22Rv1 (cell line): ENCODE data around the gene STN1.

ENCODE experiments used
- ZFX ChIP-seq: fragments of 450-650 bp; IDR thresholded peaks from 2 replicates; pipeline ENCODE4 v1.6.1; 2017; ENCODE audit warnings: antibody characterized with exemption, borderline replicate concordance
- TF ChIP-seq, protein P1 (sequence below): fragments of 450-650 bp; IDR thresholded peaks from 2 replicates; pipeline ENCODE4 v1.5.1; 2017; ENCODE audit warnings: mild to moderate bottlenecking

DNA sequence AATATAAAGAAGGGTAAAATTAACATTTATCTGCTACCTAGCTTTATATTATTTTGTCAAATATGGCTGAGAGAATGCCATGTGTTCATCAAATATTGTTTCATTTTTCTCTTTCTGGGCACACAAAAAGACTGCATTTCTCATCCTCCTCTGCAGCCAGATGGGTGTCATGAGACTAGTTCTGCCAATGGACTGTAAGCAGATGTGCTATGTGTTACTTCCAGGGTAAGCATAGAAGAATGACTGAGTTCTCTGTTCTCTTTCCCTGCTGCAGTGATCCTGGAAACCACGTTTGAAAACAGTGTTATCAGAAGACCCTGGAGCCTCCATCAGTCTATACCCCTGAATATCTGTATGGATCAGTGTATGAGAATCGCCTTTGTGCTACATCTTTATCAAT lies 24.9 kb upstream of the STN1 start:
- TF ChIP-seq, protein P1, sequence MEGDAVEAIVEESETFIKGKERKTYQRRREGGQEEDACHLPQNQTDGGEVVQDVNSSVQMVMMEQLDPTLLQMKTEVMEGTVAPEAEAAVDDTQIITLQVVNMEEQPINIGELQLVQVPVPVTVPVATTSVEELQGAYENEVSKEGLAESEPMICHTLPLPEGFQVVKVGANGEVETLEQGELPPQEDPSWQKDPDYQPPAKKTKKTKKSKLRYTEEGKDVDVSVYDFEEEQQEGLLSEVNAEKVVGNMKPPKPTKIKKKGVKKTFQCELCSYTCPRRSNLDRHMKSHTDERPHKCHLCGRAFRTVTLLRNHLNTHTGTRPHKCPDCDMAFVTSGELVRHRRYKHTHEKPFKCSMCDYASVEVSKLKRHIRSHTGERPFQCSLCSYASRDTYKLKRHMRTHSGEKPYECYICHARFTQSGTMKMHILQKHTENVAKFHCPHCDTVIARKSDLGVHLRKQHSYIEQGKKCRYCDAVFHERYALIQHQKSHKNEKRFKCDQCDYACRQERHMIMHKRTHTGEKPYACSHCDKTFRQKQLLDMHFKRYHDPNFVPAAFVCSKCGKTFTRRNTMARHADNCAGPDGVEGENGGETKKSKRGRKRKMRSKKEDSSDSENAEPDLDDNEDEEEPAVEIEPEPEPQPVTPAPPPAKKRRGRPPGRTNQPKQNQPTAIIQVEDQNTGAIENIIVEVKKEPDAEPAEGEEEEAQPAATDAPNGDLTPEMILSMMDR = no peak
- no peak for TF ChIP-seq ZFX
